Measurements from ENCODE around the gene ACAA1. TPM values are rescaled to one million over a fixed set of nuclear protein-coding genes. Genes with fewer than 3 reads are reported as not detected.
"Not testable (repeated sequence)": the region's sequence is repeated elsewhere in the genome, so short reads cannot be mapped to it uniquely, and the experiment has no call there.

ACAA1 gene
- polyA plus RNA-seq, 12 donors, result 24.5 to 48.2 (median 29.1) TPM; not detected in 1

- no peak for DNase-seq
Observed at GRCh38 chr3:38137615-38138348, 855 bp upstream of the ACAA1 start.

DNA sequence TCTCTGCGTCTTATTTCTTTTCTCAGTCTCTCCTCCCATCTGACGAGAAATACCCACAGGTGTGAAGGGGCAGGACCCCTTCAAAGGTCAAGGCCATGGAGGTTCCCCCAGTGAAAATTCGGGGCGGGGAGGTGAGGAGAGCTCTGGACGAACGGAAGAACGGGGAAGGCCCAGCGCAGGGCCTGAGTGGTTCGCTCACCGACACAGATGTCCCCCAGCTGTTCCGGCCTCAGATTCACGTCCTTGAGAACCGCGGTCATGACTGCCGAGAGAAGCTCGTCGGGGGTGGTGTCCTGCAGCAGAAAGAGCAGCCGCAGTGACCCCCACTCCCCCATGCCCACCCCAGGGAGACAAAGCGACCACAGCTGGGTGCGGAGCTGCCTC, 542 bp downstream of the ACAA1 start:
- DNase-seq, result peak; percentile 14

- not testable (repeated sequence) for DNase-seq
Observed at GRCh38 chr3:38135621-38136277, 1.2 kb downstream of the ACAA1 start.

GRCh38 chr3:38134517-38135143, 2.3 kb downstream of the ACAA1 start:
- not testable (repeated sequence) for DNase-seq

DNA sequence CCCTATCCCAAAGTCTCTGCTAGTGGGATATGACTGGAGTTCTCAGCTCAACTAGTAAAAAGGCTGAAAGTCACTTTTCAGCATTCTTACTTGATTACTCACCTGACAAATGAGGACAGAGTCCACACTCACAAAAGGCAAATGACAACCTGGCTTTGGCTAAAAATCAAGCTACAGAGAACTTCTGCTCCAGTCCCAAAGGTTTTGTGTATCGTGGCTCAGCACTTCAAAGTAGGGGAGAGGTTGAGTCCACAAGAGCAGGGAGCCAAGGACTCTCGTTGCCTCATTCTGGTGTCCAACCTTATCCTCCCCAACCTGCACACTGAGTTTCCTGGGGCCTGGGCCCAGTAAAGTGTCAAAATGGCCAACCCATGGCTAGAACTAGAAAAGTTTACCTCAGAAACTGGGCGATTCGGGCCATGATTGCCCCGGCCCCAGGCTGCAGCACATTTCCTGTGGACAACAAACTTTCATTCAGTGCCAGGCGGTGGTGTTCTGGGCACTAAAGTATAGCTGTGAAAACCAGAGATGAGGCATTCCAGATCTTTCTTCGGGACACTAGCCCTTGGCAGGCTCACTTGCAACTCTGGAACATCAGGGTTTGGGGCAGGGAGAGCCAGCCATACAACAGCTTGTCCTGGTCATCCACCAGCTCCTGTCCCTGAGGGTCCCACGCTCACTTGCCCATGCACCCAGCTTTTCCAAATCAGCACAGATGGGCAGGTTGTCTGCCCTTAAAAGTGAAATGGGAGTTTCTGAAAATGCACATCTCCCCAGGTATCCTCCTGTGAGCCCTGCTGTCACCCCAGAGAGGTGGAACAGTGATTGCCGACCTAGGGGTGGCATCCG, 3.1 kb downstream of the ACAA1 start:
- DNase-seq, result no peak

- DNase-seq, result no peak
Observed at GRCh38 chr3:38133209-38133556, 3.7 kb downstream of the ACAA1 start.

DNA sequence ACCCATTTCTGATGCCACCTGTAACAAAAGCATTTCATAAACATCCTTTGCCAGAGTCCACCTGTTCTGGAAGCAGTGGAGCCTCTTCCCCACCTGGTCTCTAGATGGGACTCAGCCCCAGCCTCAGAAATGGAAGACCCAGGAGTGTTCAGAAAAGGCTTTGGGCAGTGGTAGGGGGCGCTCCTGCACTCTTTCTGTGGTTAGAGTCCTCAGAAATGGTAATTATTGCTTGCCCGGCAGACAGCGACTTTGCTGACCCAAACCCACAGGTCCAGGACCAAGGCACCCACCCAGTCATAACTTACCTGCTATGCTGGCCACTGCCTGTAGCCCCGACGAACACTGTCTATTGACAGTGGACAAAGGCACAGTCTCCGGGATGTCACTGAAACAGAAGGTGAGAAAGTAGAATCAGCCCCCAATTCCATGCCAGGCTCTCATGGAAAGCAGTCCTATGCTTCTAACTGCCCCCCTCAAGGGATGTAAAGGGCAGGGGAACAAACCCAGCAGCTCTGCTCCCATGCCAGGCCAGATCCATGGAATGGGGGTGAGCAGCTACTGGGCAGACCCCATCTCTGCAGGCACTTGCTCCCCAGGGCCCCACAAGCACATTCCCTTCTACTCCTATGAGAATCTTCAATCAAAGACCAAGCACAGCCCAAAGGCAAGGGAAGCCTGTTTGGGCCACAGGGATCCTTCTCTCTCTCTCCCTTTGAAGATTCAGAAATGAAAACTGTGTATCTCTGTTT, 5.1 kb downstream of the ACAA1 start:
- no peak for DNase-seq

DNA sequence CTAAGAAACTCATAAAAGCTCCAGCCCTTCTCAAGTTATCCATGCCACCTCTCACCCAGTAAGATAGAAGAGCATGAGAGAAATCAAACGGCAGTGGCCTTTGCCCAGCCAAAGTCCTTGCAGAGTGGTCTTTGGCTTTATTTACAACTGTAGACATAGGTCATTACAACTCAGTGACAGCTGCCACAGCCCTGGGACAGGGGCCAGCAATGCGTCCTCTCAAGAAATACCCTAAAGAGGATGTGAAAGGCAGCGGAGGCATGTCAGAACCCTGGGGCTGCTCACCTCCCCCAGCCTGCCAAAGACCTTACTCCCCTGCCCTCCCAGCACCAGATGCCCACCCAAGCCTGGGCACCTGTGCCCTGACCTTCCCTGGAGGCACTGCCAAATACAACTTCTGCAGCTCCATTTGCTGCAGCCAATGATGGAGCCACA, 6.3 kb downstream of the ACAA1 start:
- no peak for DNase-seq

GRCh38 chr3:38129058-38129457, 7.9 kb downstream of the ACAA1 start:
- no peak for DNase-seq

DNA sequence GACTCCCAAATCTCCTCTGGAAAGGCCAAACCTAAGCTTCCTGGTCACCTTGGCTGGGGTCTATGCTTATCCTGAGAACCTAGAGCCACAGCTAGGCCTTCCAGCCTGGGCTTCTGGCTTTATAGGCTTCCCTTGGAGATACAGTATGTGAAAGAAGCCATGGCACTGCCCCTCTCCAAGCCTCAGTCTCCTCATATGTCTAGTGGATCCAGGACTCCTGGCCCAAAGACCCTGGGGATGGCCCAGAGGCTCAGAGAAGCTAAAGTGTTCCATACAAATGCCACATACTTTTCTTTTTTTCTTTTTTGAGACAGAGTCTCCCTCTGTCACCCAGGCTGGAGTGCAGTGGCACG, 8.6 kb downstream of the ACAA1 start:
- no peak for DNase-seq

DNA sequence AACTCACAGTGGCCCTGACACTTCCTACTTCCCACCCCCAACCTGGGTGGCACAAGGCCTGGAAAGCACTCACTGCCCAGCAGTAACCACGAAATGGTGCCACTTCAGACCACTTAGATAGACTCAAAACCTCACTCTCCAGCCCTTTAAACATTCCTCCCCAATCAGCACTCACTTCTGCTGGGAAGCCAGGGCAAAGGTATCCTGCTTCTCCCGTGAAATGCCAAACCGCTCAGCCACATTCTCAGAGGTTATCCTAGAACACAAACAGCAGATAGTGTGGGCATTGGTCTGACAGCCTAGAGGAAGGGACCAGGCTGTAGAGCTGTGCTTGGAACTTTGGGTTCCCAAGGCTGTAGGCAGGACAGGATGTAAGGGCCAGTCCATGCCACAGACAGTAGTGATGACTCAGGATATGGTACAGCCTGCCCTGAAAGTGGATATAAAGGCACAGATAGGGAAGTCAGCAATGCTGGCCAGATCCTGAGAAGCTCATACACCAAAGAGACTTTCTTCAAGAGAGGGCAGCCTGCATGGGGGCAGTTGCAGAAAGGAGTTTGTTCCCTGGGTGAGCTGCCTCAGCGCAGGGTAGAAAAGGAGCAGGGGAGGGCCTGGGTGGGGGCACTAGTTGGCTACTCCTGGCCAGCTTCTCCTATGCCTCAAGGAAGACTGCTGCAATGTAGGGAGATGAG, 9.2 kb downstream of the ACAA1 start:
- no peak for DNase-seq

DNA sequence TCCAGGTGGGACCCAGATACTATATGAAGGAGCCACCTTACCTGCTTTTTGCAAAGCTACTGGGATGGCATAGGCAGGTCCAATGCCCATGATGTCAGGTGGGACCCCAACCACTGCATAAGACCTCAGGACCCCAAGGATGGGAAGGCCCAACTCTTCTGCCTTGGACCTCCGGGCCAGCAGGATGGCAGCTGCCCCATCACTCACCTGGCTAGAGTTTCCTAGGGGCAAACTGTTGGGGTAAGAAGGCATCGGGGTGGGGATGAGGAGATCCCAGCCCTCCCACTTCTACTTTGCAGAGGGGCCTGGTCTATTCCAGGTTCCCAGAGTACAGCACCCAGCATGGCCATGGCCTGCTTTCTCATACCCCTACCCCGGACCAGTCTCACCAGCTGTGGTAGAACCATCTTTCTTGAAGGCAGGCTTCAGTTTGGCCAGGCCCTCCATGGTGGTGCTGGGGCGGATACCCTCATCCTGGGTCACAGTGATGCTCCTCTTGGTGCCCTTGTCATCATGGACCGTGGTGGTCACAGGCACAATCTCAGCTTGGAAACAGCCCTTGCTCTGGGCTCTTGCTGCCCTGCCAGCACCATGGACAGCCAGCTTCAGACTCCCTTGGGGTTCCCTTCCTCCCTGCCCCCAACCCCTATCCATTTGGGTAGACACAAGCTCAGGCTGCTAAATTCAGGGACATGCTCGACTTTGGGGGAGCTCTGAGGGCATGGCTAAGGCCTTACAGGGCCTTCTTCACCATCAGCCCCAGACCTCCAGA, 10.6 kb downstream of the ACAA1 start:
- DNase-seq, result no peak

- DNase-seq, result no peak
Observed at GRCh38 chr3:38125305-38126120, 11.4 kb downstream of the ACAA1 start.

- no peak for DNase-seq
Observed at GRCh38 chr3:38124324-38125122, 12.4 kb downstream of the ACAA1 start.

GRCh38 chr3:38122712-38123290, 14.1 kb downstream of the ACAA1 start:
- DNase-seq, result no peak

DNA sequence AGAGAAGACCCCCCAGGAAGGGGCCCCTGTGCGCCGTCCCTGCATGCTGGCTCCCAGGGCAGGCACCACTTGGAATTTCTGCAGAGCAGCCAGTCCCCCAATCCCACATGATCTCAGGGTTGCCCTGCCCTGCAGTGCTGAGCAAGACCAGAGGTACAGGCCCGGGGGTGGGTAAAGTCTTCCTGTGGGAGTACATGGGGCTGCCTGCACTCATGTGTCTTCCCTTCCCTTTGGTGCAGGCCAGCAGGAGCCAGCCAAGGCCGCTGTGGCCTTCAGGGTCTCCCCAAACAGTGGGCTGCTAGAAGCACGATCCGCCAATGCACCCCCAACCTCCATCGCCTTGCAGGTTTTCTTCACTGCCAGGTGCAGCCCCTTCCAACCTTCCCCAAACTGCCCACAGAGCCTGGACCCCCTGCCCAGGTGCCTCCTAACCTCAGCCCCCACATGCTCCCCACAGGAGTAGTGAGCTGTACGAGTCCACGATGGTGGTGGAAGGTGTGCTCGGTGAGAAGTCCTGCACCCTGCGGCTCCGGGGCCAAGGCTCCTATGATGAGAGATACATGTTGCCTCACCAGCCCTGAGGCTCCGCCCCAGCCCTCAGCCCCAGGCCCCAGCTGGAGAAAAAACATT, 15.0 kb downstream of the ACAA1 start:
- DNase-seq, result no peak

DNA sequence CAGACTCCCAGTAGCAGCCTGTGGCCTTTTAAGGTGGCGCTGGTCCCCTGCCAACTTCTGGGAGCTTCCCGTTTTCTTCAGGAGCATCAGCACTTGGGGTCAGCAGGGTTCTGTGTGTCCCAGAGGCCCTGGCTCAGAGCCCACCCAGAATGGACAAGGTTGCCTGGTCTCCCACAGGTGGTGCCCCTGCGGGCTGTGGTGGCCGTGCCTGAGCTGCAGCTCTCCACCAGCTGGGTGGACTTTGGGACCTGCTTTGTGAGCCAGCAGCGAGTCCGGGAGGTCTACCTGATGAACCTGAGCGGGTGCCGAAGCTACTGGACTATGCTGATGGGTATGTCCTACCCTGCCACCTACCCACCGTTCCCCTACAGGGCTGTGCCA, 15.5 kb downstream of the ACAA1 start:
- DNase-seq, result no peak
